Smooth muscle cell (in vitro differentiated cells): ENCODE measurements around the gene SLC16A5. TPM values are rescaled to one million over a fixed set of nuclear protein-coding genes. Genes with fewer than 3 reads are reported as not detected.

Source experiments
- DNase-seq: peaks from one replicate; lab custom pipeline; 2025; ENCODE audit not compliant: unreplicated experiment; lab: John Stamatoyannopoulos, UW
- H2AFZ ChIP-seq: fragments of 200-600 bp; sonication (generic); 2 replicates; pipeline ENCODE4 v1.6.0; 2016; ENCODE audit warnings: antibody characterized with exemption, low read depth, mild to moderate bottlenecking
- H3F3A ChIP-seq: fragments of 200-600 bp; sonication (generic); 2 replicates; pipeline ENCODE4 v1.6.0; 2017; ENCODE audit warnings: antibody characterized with exemption, low read depth
- H3K27ac ChIP-seq: fragments of 200-600 bp; sonication (generic); 2 replicates; pipeline ENCODE4 v1.5.1; 2016; ENCODE audit warnings: low read depth, mild to moderate bottlenecking
- H3K27me3 ChIP-seq: fragments of 200-600 bp; sonication (generic); 2 replicates; pipeline ENCODE4 v1.6.1; 2016; ENCODE audit warnings: low read depth, mild to moderate bottlenecking
- H3K36me3 ChIP-seq: fragments of 200-600 bp; sonication (generic); 2 replicates; pipeline ENCODE4 v1.5.1; 2016; ENCODE audit warnings: low read depth
- H3K4me1 ChIP-seq: fragments of 200-600 bp; sonication (generic); 2 replicates; pipeline ENCODE4 v1.5.1; 2016; ENCODE audit warnings: low read depth
- H3K4me2 ChIP-seq: fragments of 200-600 bp; sonication (generic); 2 replicates; pipeline ENCODE4 v1.6.0; 2016; ENCODE audit warnings: mild to moderate bottlenecking
- H3K4me3 ChIP-seq: fragments of 200-600 bp; sonication (generic); 2 replicates; pipeline ENCODE4 v1.5.1; 2016; ENCODE audit warnings: mild to moderate bottlenecking
- H3K79me2 ChIP-seq: fragments of 200-600 bp; sonication (generic); 2 replicates; pipeline ENCODE4 v1.6.0; 2016; ENCODE audit warnings: low read depth, mild to moderate bottlenecking
- H3K9ac ChIP-seq: fragments of 200-600 bp; sonication (generic); 2 replicates; pipeline ENCODE4 v1.6.0; 2016; ENCODE audit warnings: low read depth
- H3K9me3 ChIP-seq: fragments of 200-600 bp; sonication (generic); replicated peaks from 2 replicates; pipeline ENCODE4 v1.5.1; 2016; ENCODE audit warnings: low read depth
- H4K20me1 ChIP-seq: fragments of 200-600 bp; sonication (generic); 2 replicates; pipeline ENCODE4 v1.6.0; 2016; ENCODE audit warnings: low read depth
- WGBS: methylation state at CpG from one replicate; pipeline ENCODE4 v1.1.7; 2016; ENCODE audit warnings: low lambda C conversion rate; 5-methylcytosine and 5-hydroxymethylcytosine counted together
- polyA plus RNA-seq: library from polyadenylated mRNA; unstranded; fragments of >200 nt; fragmentation: Nextera tagmentation; extraction: Ambion mirVana; gene quantifications from 2 replicates; pipeline ENCODE4 v1.2.1, GENCODE V29; 2016
- total RNA-seq: library from RNA; depleted of rRNA; stranded (reverse); fragments of >200 nt; gene quantifications from 2 replicates; pipeline ENCODE4 v1.2.3, GENCODE V29; 2014
- TF ChIP-seq, protein P1 (sequence below): fragments of 200-600 bp; sonication (generic); IDR thresholded peaks from 2 replicates; pipeline ENCODE4 v1.5.1; 2017; ENCODE audit warnings: borderline replicate concordance, mild to moderate bottlenecking, antibody characterized with exemption; ENCODE audit not compliant: insufficient read depth, poor library complexity, severe bottlenecking

The SLC16A5 gene
- total and polyA plus RNA-seq, 2 experiments from 2014 or later, result 17.1 to 22.0 TPM

GRCh38 chr17:75146592-75146991 lies 58.8 kb downstream of the SLC16A5 start:
- Histone ChIP-seq H2AFZ (no peak overlapping the region), H3K27me3 (no peaks in the 10 kb centered on the region), H3K4me3 (no peak overlapping the region), H3K79me2 (peaks cover 45% of the 10 kb centered on the region), H3F3A (peaks cover 13% of the 10 kb centered on the region), H4K20me1 (peaks cover 49% of the 10 kb centered on the region), H3K4me1 (no peaks in the 10 kb centered on the region), H3K9ac (no peak overlapping the region), H3K27ac (no peak overlapping the region), H3K36me3 (peaks cover 30% of the 10 kb centered on the region), H3K4me2 (no peak overlapping the region), H3K9me3 (no peaks in the 10 kb centered on the region)
- 98% methylated on average over 3 of the region's 3 CpGs for WGBS
- DNase-seq, result no peak
- TF ChIP-seq, protein P1, sequence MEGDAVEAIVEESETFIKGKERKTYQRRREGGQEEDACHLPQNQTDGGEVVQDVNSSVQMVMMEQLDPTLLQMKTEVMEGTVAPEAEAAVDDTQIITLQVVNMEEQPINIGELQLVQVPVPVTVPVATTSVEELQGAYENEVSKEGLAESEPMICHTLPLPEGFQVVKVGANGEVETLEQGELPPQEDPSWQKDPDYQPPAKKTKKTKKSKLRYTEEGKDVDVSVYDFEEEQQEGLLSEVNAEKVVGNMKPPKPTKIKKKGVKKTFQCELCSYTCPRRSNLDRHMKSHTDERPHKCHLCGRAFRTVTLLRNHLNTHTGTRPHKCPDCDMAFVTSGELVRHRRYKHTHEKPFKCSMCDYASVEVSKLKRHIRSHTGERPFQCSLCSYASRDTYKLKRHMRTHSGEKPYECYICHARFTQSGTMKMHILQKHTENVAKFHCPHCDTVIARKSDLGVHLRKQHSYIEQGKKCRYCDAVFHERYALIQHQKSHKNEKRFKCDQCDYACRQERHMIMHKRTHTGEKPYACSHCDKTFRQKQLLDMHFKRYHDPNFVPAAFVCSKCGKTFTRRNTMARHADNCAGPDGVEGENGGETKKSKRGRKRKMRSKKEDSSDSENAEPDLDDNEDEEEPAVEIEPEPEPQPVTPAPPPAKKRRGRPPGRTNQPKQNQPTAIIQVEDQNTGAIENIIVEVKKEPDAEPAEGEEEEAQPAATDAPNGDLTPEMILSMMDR, result no peak

DNA sequence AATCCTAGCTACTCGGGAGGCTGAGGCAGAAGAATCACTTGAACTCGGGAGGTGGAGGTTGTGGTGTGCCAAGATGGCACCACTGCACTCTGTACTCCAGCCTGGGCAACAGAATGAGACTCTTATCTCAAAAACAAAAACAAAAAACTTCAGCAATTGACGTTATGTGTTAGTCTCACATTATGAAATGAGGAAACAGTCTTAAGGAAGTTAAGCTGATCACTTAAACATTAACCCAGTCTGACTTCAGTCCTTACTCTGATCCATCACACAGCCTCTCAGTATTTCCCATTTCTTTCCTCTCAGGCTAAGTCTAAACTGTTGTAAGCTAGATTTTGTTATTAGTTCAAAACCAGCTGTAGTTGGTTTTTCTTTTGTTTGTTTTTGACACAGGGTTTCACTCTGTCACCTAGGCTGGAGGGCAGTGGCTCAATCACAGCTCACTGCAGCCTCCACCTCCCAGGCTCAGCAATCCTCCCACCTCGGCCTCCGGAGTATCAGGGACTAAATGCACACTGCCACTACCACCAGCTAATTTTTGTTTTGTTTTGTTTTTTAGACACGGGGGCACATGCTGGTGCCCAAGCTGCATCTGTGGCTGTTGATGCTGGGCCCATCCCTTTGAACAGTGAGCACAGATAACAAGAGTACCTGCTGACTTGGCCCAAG lies 60.3 kb downstream of the SLC16A5 start:
- Histone ChIP-seq H3K4me3 (no peak overlapping the region), H3K9me3 (no peaks in the 10 kb centered on the region), H3K4me2 (no peak overlapping the region), H3K27me3 (no peaks in the 10 kb centered on the region), H3F3A (peaks cover 10% of the 10 kb centered on the region), H3K27ac (no peak overlapping the region), H3K79me2 (peaks cover 60% of the 10 kb centered on the region), H2AFZ (no peak overlapping the region), H3K4me1 (peaks cover 12% of the 10 kb centered on the region), H3K36me3 (peaks cover 30% of the 10 kb centered on the region), H3K9ac (no peak overlapping the region), H4K20me1 (peaks cover 56% of the 10 kb centered on the region)
- 95% methylated on average over 6 of the region's 6 CpGs for WGBS
- no peak for DNase-seq
- TF ChIP-seq, protein P1, result no peak

DNA sequence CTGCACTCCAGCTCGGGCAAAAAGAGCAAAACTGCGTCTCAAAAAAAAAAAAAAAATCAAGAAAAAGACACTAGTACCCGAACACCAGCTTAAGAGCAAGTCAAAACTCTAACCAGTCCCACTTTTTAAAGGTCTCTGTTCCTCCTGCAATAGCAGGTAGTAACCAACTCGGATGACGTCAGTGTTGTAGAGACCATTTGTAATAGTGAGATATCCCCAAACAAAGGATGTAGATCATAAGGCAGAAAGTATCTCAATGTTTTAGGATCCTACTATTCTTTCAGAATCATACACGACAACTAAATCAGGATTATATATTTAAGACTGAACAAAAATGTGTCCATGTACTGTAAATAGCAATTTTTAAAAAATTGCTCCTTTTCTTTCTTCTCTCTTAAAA lies 64.2 kb downstream of the SLC16A5 start:
- H3K4me1 ChIP-seq, result peaks cover 20% of the 10 kb centered on the region
- peak overlapping the region; percentile 91 for H3K4me2 ChIP-seq
- no peaks in the 10 kb centered on the region for H3K9me3 ChIP-seq
- TF ChIP-seq, protein P1, result no peak
- WGBS, result 75% methylated on average over 6 of the region's 6 CpGs
- no peak for DNase-seq
- no peak overlapping the region for H2AFZ ChIP-seq
- H3F3A ChIP-seq, result peaks cover 10% of the 10 kb centered on the region
- no peaks in the 10 kb centered on the region for H3K27me3 ChIP-seq
- peaks cover 68% of the 10 kb centered on the region for H3K79me2 ChIP-seq
- peak overlapping the region; percentile 84 for H3K4me3 ChIP-seq
- H3K27ac ChIP-seq, result no peak overlapping the region
- peak overlapping the region; percentile 76 for H3K9ac ChIP-seq
- peaks cover 10% of the 10 kb centered on the region for H3K36me3 ChIP-seq
- peaks cover 58% of the 10 kb centered on the region for H4K20me1 ChIP-seq

- Histone ChIP-seq H3K27me3 (no peaks in the 10 kb centered on the region), H3K4me3 (peak overlapping the region; percentile 84), H3K79me2 (peaks cover 63% of the 10 kb centered on the region), H3F3A (peaks cover 10% of the 10 kb centered on the region), H4K20me1 (peaks cover 52% of the 10 kb centered on the region), H3K9ac (peak overlapping the region; percentile 76), H3K4me2 (peak overlapping the region; percentile 91), H3K36me3 (peaks cover 4% of the 10 kb centered on the region), H3K9me3 (no peaks in the 10 kb centered on the region), H3K27ac (peak overlapping the region; percentile 4), H3K4me1 (peaks cover 20% of the 10 kb centered on the region), H2AFZ (no peak overlapping the region)
- no peak for DNase-seq
- 29% methylated on average over 6 of the region's 6 CpGs for WGBS
- TF ChIP-seq, protein P1, result no peak
Measured at GRCh38 chr17:75152523-75152921, 64.8 kb downstream of the SLC16A5 start.
